Stimulated activated CD4-positive, alpha-beta T cell treated with anti-CD3 and anti-CD28 coated beads, TNF-alpha, amount 100 ng/mL, for 4 hours (primary cell): ENCODE data around the gene MYO1D.
"Not testable (repeated sequence)": the region's sequence is repeated elsewhere in the genome, so short reads cannot be mapped to it uniquely, and the experiment has no call there.

ENCODE experiments used
- DNase-seq, 3 experiments: peaks; one replicate each; pipeline ENCODE4 v3.0.0-alpha.2; 2020; ENCODE audit warnings: low read depth in 3 of 3

MYO1D gene

GRCh38 chr17:32876417-32877163, at the start of gene MYO1D:
Gene MYO1D (minus strand): TSS chr17:32877124. CDS start chr17:32876872, 252 bp downstream.
- DNase-seq = peak; percentile 45 to 70 (median 68)

GRCh38 chr17:32926183-32926582, 49.3 kb upstream of the MYO1D start:
- DNase-seq = no peak

DNA sequence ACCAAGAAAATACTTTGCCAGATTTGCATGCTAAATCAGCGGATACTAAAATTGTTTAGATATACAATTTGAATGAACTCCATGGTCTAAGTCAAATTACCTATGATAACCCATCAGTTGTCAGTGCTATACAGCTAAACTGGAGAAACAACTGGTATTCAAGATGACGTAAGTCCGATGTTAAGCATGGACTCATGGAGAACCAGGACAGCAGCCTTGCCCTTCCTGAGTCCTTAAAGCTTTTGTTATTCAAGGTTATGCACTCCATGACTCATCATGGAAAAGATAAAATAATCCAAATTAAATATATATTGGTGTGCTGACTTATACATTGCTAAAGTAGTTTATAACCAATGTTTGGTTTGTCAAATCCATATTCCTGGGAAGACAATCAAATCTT, 47.0 kb upstream of the MYO1D start:
- not testable (repeated sequence) for DNase-seq

DNA sequence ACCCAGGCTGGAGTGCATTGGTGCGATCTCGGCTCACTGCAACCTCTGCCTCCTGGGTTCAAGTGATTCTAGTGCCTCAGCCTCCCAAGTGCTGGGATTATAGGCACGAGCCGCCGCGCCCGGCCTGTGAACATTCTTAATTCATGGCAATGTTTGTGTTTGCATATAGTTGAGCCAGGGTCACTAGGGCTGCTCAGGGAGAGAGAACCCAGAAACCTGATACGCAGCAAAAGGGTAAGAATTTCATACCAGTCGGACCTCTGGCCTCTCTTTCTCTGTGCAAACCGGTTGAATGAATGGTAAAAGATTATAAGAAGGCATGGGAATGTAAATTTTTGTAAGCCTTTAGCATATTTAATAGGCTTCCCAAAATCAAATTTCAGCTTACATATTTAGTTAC, 44.1 kb upstream of the MYO1D start:
- DNase-seq = no peak

- DNase-seq = no peak
These were observed 43.4 kb upstream of the MYO1D start for GRCh38 chr17:32920293-32920692.

DNA sequence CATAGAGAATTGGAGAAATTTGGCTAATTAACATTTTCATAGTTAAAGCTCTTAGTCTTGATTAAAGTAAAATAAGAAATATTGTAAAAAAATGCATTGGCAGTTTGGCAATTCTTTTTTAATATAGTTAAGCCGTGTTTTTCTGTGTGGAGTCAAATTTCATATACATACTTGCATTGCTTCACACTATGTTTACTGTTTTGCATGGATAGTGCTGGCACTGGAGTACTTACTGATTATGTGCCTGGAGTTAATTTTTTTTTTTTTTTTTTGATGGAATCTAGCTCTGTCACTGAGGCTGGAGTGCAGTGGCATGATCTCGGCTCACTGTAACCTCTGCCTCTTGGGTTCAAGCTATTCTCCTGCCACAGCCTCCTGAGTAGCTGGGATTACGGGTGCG, 43.0 kb upstream of the MYO1D start:
- DNase-seq = not testable (repeated sequence)

- no peak for DNase-seq
These were observed 40.9 kb upstream of the MYO1D start for GRCh38 chr17:32917842-32918241.

- no peak for DNase-seq
These were observed 40.2 kb upstream of the MYO1D start for GRCh38 chr17:32917081-32917480.

DNA sequence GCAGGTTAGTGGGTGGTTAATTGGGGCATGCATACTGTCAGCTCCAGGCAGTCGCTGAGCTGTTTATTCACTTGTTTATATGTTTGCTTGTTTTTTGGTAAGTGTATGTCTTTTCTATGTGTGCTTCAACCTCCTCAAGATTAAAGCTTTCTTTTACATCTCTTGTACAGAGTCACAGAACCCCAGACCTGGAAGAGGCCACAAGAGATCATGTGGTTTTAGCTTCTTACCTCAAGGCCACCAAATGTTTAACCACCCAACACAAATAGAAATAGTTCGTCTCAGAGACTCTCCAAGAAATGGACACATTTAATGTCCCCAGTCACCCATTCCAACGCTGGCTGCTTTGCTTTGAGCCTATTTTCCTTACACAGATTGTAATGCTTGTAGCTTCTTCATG, 39.2 kb upstream of the MYO1D start:
- DNase-seq = no peak

DNA sequence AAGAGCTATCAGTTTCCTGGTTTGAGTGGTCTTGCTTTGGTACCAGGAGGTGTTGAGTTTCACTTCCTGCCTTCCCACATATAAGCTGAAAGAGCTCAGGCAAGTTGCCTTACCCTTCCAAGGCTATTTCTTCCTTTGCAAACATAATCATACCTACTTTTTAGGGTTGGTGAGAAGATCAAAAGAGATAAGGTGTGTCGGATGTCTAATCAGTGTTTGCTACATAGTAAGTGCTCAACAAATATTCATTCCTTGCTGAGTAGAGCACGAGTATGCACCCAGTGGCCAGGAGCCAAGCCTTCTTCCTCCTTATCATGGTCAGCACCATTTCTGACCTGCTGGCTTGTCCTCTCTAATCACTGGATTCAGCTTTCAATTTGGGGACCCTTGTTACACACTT, 38.3 kb upstream of the MYO1D start:
- no peak for DNase-seq

- no peak for DNase-seq
These were observed 37.3 kb upstream of the MYO1D start for GRCh38 chr17:32914181-32914580.

DNA sequence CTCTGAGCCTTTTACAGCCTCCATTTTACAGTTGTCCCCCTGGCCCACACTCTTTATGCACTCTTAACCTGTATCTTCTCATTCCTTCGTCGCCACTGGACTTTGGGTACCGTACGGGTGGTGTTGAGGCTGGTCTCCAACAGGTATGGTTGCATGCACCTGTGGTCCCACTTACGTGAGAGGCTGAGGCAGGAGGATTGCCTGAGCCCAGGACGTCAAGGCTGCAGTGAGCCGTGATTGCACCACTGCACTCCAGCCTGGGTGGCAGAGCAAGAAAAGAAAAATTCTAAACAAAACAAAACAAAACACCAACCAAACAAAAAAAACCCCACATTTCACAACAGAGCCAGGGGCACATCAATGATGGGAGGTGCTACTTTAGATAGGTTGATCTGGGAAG, 36.7 kb upstream of the MYO1D start:
- no peak for DNase-seq

- no peak for DNase-seq
These were observed 35.4 kb upstream of the MYO1D start for GRCh38 chr17:32912218-32912897.

GRCh38 chr17:32910769-32911168, 33.8 kb upstream of the MYO1D start:
- no peak for DNase-seq

DNA sequence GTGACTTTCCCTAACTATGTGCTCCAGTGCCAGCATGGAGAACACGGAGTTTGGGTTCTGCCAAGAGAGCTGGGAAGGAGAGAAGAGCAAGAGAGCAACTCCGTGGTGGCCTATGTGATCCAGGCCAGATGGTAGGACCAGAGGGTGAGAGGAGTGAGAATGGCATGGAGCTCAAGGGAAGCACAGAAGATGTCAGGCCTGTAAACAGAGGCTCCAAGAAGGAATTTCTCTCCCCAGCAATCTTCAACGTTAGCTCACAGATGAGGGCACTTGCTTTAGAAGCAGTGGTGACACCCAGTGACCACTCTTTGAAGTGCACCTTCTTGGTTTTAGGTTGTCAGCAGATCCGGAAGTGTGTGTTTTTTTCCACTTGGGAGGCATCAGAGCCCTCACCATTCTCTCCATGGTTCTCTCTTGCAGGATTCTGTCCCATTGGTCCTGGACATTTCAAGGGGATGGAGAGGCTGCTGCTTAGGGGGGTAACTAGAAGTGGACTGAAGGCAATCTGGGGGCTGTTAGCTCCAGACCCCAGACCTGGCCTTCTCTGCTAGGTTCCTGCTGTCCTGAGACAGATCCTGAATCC, 33.0 kb upstream of the MYO1D start:
- DNase-seq = no peak

DNA sequence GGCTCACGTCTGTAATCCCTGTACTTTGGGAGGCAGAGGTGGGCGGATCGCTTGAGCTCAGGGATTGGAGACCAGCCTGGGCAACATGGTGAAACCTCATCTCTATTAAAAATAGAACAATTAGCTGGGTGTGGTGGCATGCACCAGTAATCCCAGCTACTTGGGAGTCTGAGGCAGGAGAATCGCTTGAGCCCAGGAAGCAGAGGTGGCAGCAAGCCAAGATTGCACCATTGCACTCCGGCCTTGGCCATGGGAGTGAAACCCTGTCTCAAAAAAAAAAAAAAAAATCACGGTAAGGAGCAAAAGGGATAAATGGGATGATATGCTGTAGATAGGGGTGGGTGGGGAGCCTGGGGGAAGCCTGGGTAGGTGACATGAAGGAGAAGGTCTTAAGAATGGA, 30.7 kb upstream of the MYO1D start:
- DNase-seq = no peak

- no peak for DNase-seq
These were observed 28.0 kb upstream of the MYO1D start for GRCh38 chr17:32904891-32905290.

DNA sequence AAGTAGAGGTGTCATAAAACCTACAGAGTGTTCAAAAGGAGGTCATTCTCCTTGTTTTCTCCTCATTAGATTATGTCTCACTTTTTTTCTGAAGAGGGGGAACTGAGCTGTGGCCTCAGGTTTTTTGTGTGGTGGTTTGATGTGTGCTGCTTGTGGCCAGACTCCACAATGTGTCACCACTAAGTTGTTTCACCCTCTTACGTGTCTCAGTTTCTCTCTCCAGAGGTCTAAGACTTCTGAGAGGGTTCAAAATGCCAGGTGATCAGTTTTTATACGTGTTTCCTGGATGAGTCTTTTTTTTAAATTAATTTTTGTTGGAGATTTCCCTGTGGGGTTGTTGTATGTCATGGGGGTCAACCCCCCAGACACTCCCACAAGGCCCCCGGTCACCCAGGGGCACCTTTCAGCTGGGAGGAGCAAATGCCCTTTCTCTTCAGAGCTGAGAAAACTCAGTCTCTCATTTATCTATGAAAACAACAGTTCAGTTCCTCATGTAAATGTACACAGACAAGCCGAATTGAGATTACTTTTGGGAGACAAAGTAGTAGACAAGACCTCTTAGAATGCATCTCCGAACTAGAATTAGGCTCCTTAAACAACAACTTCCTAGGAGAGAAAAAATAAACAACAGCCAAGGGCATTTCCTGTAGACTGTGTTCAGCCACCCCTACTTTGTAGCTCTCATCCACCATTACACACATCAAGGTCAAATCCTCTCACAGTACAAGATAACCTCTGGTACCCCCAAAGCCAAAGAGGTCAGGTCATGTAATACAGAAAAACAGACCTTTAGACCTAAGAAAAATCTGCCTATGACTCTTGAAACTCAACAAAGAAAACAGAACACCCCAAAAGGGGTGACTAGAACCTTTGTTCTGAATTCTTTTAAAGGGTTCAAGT, 27.1 kb upstream of the MYO1D start:
- no peak for DNase-seq

DNA sequence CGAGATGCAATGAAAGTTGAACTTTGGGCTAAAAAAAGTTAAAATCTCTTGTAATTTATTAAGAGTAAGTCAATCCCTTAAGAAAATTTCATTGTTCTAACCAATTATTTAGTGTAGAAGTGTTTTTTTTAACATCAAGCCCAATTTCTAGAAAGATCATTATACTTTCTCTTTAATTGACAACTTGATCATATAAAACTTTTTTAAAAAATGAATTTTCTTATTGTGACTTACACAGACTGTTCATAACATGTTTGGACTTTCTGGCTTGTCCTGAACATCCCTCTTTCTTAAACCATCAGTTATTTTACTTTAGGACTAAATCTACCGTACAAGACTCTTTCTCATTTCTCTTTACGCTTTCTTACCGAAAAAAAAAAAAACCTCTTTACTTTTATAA, 24.8 kb upstream of the MYO1D start:
- no peak for DNase-seq

- DNase-seq = no peak
These were observed 22.5 kb upstream of the MYO1D start for GRCh38 chr17:32899236-32900013.

DNA sequence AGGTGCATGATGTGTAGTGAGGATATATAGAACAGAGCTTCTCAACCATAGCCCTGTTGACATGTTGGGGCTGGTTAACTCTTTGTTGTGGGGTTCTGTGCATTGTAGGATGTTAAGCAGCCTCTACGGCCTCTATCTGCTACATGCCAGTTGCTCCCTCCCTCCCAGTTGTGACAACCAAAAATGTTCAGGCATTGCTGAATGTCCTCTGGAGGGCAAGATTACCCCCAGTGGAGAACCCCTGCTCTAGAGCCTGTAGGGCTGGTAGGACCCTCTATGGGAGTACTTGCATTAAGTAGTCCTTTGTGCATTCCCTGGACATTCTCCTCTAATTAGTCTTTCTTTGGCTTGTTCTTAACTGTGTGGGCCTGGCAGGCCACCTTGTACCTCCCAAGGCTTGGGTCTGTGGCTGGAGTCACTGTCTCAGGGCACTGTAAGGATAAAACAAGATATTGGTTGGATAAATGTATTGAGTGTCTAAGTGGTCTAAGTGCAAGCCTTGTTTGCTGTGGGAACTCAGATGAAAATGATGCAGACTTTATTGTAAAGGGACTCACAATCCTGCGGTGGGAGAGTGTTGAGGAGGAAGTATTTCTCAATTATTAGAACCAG, 19.8 kb upstream of the MYO1D start:
- DNase-seq = no peak
